HEK293 (cell line): Measurements from ENCODE around the gene FAM209A.
"Not testable (repeated sequence)": the region's sequence is repeated elsewhere in the genome, so short reads cannot be mapped to it uniquely, and the experiment has no call there.

Source experiments
- HOXA7 ChIP-seq: sonication (generic); formaldehyde crosslinking; IDR thresholded peaks from 2 replicates; pipeline ENCODE4 v1.8.1; 2022; ENCODE audit warnings: missing genetic modification reagents, borderline replicate concordance
- ZBTB11 ChIP-seq: fragments of 450-650 bp; formaldehyde crosslinking; conservative IDR thresholded peaks from 2 replicates; pipeline ENCODE4 v1.5.1; 2016; ENCODE audit warnings: low read depth, missing biosample characterization, missing genetic modification characterization
- ZFP41 ChIP-seq: fragments of 450-650 bp; formaldehyde crosslinking; IDR thresholded peaks from 2 replicates; pipeline ENCODE4 v1.5.1; 2016; ENCODE audit warnings: missing biosample characterization, missing genetic modification characterization, borderline replicate concordance
- ZNF433 ChIP-seq: fragments of 450-650 bp; formaldehyde crosslinking; IDR thresholded peaks from 2 replicates; pipeline ENCODE4 v1.5.1; 2016; ENCODE audit warnings: missing biosample characterization, missing genetic modification characterization, low read depth
- ZNF660 ChIP-seq: fragments of 450-650 bp; IDR thresholded peaks from 2 replicates; pipeline ENCODE4 v1.5.1; 2018; ENCODE audit warnings: missing biosample characterization, mild to moderate bottlenecking, missing genetic modification characterization
- TF ChIP-seq, protein P1 (sequence below): fragments of 450-650 bp; formaldehyde crosslinking; IDR thresholded peaks from 2 replicates; pipeline ENCODE4 v1.5.1; 2016; ENCODE audit warnings: missing biosample characterization, missing genetic modification characterization
- TF ChIP-seq, protein P2 (sequence below): fragments of 450-650 bp; formaldehyde crosslinking; IDR thresholded peaks from 2 replicates; pipeline ENCODE4 v1.5.1; 2016; ENCODE audit warnings: missing biosample characterization, missing genetic modification characterization

DNA sequence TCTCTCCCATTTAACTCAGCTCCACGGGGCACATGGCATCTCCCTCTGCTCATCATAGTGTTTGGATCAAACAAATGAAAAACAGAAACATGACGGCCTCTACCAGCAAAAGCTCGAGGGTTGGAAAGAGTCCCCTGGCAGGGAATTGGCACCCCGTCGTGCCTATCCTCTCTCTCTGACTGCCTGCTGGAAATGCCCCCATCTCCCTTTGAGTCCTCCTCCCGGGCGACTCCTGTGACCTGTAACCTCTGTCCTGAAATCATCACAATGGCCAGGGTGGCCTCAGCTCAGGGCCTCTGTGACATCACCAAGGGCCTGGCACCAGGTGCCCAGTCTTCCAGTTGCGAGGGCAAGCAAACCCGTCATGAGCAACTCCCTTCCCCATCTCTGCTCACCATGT is 8.4 kb downstream of the FAM209A start, which contains the start of gene FAM209B:
- TF ChIP-seq, protein P1, sequence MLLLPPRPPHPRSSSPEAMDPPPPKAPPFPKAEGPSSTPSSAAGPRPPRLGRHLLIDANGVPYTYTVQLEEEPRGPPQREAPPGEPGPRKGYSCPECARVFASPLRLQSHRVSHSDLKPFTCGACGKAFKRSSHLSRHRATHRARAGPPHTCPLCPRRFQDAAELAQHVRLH (tag by site-specific recombination): not testable (repeated sequence)
- not testable (repeated sequence) for TF ChIP-seq ZNF660 (tag by site-specific recombination); HOXA7 (CRISPR knock-in tag); ZBTB11; ZFP41 (tag by site-specific recombination); ZNF433
- TF ChIP-seq, protein P2, sequence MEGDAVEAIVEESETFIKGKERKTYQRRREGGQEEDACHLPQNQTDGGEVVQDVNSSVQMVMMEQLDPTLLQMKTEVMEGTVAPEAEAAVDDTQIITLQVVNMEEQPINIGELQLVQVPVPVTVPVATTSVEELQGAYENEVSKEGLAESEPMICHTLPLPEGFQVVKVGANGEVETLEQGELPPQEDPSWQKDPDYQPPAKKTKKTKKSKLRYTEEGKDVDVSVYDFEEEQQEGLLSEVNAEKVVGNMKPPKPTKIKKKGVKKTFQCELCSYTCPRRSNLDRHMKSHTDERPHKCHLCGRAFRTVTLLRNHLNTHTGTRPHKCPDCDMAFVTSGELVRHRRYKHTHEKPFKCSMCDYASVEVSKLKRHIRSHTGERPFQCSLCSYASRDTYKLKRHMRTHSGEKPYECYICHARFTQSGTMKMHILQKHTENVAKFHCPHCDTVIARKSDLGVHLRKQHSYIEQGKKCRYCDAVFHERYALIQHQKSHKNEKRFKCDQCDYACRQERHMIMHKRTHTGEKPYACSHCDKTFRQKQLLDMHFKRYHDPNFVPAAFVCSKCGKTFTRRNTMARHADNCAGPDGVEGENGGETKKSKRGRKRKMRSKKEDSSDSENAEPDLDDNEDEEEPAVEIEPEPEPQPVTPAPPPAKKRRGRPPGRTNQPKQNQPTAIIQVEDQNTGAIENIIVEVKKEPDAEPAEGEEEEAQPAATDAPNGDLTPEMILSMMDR (tag by site-specific recombination): not testable (repeated sequence)
